Measurements from ENCODE around the gene LSM4. TPM values are rescaled to one million over a fixed set of nuclear protein-coding genes. Genes with fewer than 3 reads are reported as not detected.

The LSM4 gene
- total RNA-seq, 6 experiments from 2014 or later, result 37.6 to 139 (median 47.3) TPM

DNA sequence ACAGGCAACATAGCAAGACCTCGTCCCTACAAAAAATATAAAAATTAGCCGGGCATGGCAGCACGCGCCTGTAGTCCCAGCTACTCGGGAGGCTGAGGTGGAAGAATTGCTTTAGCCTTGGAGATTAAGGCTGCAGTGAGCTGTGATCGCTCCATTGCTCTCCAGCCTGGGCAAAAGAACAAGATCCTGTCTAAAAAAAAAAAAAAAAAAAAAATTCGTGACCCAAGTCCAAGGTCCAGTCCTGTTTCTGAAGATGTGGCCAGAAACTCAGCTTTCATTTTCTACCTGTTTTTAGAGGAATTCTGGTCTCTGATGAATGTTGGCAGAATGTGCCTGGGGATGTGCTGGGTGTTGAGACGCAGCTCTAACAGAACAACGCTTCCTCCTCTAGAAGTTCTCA lies 15.7 kb upstream of the LSM4 start:
- ATAC-seq, result peak in 2 of 4 donors; percentile 4 to 14
- peak overlapping the region in 2 of 3 donors; percentile 83 to 88 for H3K27ac ChIP-seq
- TF ChIP-seq, protein P1, sequence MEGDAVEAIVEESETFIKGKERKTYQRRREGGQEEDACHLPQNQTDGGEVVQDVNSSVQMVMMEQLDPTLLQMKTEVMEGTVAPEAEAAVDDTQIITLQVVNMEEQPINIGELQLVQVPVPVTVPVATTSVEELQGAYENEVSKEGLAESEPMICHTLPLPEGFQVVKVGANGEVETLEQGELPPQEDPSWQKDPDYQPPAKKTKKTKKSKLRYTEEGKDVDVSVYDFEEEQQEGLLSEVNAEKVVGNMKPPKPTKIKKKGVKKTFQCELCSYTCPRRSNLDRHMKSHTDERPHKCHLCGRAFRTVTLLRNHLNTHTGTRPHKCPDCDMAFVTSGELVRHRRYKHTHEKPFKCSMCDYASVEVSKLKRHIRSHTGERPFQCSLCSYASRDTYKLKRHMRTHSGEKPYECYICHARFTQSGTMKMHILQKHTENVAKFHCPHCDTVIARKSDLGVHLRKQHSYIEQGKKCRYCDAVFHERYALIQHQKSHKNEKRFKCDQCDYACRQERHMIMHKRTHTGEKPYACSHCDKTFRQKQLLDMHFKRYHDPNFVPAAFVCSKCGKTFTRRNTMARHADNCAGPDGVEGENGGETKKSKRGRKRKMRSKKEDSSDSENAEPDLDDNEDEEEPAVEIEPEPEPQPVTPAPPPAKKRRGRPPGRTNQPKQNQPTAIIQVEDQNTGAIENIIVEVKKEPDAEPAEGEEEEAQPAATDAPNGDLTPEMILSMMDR (IDR thresholded peaks at IDR 0.05), result no peak
- TF ChIP-seq POLR2A (IDR thresholded peaks at IDR 0.05), result no peak
- H3K4me1 ChIP-seq, result peaks cover 0 to 33% (median 8%) of the 10 kb centered on the region in 4 donors
- no peaks in the 10 kb centered on the region for H3K9me3 ChIP-seq
- H3K27me3 ChIP-seq, result no peaks in the 10 kb centered on the region
- intact Hi-C loops (cut with DNase I), result no loop called here
- no peak overlapping the region for H3K4me3 ChIP-seq
- no peak for DNase-seq
- H3K36me3 ChIP-seq, result peaks cover 0 to 9% (median 0%) of the 10 kb centered on the region in 4 donors
- WGBS (ENCODE audit: insufficient coverage, low coverage, low lambda C conversion rate, missing lambda C conversion rate), result 50% methylated on average over 9 of the region's 9 CpGs

DNA sequence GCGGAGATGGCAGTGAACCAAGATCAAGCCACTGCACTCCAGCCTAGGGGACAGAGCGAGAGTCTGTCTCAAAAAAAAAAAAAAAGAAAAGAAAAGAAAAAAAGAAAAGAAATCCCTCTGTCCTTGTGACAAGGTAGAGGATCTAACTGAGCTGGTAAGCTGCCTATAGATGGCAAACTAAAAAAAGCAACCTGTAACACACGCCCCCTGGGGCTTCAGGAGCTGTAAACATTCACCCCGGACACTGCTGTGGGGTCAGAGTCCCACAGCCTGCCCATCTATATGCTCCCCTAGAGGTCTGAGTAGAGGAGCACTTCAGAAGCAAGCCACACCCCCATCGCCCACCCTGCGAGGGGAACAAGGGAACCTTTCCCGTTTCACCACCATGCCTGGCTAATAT lies 13.2 kb upstream of the LSM4 start:
- no peak overlapping the region for H3K4me3 ChIP-seq
- no peak for DNase-seq
- no peak for ATAC-seq
- TF ChIP-seq POLR2A (IDR thresholded peaks at IDR 0.05), result no peak
- TF ChIP-seq, protein P1 (IDR thresholded peaks at IDR 0.05), result no peak
- H3K4me1 ChIP-seq, result peaks cover 0 to 24% (median 8%) of the 10 kb centered on the region in 4 donors
- no peaks in the 10 kb centered on the region for H3K9me3 ChIP-seq
- H3K27me3 ChIP-seq, result no peaks in the 10 kb centered on the region
- 94% methylated on average over 5 of the region's 7 CpGs for whole genome bisulfite sequencing (ENCODE audit: insufficient coverage, low coverage, low lambda C conversion rate, missing lambda C conversion rate)
- H3K27ac ChIP-seq, result no peak overlapping the region
- no peaks in the 10 kb centered on the region for H3K36me3 ChIP-seq
- intact Hi-C loops (cut with DNase I), result no loop called here

DNA sequence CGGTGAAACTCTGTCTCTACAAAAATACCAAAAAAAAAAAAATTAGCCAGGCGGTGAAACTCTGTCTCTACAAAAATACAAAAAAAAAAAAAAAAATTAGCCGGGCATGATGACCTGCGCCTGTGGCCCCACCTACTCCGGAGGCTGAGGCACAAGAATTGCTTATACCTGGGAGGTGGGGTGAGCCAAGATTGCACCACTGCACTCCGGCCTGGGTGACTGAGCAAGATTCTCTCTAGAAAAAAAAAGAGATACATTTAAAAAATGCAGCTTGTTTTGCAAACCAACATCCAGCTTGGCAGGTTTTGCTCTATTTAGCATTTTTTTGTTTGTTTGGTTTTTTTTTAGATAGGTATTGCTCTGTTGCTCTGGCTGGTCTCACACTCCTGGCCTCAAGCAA lies 10.8 kb upstream of the LSM4 start:
- no peak overlapping the region for H3K27ac ChIP-seq
- H3K27me3 ChIP-seq, result no peaks in the 10 kb centered on the region
- no peak for TF ChIP-seq POLR2A (IDR thresholded peaks at IDR 0.05)
- no peak overlapping the region for H3K4me3 ChIP-seq
- no peak for ATAC-seq
- 46% methylated on average over 6 of the region's 6 CpGs for WGBS (ENCODE audit: insufficient coverage, low coverage, low lambda C conversion rate, missing lambda C conversion rate)
- intact Hi-C loops (cut with DNase I), result no loop called here
- H3K36me3 ChIP-seq, result no peaks in the 10 kb centered on the region
- no peak for DNase-seq
- H3K9me3 ChIP-seq, result no peaks in the 10 kb centered on the region
- H3K4me1 ChIP-seq, result peaks cover 0 to 19% (median 8%) of the 10 kb centered on the region in 4 donors

DNA sequence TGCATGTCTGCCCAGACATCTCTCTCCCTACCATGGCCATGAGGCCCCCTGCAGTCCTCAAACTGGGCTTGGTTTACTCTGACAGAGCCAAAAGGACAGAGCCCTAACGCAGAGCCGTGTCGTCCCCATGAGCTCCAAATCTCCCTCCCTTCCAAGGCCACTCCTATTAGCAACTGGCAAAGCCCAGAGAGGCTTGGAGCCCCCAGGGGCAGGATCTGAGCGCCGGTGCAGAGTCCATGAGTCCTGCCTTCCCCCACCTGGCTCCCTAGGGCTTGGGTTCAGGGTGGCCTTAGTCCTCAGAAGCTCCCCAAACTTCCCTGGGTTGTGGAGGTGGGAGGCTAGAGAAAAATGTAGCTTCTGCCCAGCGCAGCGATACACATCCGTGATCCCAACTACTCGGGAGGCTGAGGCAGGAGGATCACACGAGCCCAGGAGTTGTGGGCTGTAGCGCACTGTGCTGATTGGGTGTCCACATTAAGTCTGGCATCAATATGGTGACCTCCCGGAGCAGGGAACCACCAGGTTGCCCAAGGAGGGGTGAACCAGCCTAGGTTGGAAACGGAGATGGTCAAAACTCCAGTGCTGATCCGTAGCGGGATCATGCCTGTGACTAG lies 10.1 kb upstream of the LSM4 start:
- H3K4me3 ChIP-seq, result no peak overlapping the region
- WGBS (ENCODE audit: insufficient coverage, low coverage, low lambda C conversion rate, missing lambda C conversion rate), result 96% methylated on average over 4 of the region's 15 CpGs
- no peak for TF ChIP-seq POLR2A (IDR thresholded peaks at IDR 0.05)
- TF ChIP-seq, protein P1 (IDR thresholded peaks at IDR 0.05), result no peak
- H3K36me3 ChIP-seq, result no peaks in the 10 kb centered on the region
- intact Hi-C loops (cut with DNase I), result no loop called here
- no peak overlapping the region for H3K27ac ChIP-seq
- ATAC-seq, result no peak
- DNase-seq, result no peak
- no peaks in the 10 kb centered on the region for H3K9me3 ChIP-seq
- peaks cover 0 to 14% (median 5%) of the 10 kb centered on the region in 4 donors for H3K4me1 ChIP-seq
- no peaks in the 10 kb centered on the region for H3K27me3 ChIP-seq

DNA sequence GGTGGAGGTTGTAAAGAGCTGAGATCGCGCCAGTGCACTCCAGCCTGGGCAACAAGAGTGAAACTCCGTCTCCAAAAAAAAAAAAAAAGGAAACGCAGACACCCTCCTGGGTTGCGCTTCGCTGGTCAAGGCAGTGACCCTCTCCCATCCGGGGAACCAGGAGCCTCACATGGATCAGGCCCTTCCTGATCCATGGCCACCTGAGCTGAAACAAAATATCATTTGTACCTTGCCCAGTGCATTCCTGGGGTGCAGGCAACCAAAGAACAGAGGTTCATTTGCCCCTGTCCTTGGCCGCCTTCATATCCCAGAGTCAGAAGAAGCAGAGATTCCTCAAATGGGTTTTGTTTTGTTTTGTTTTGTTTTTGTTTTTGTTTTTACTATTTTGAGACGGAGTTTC lies 8.0 kb upstream of the LSM4 start:
- no peak for TF ChIP-seq POLR2A (IDR thresholded peaks at IDR 0.05)
- TF ChIP-seq, protein P1 (IDR thresholded peaks at IDR 0.05), result no peak
- H3K4me1 ChIP-seq, result peaks cover 0 to 11% (median 4%) of the 10 kb centered on the region in 4 donors
- no peak overlapping the region for H3K4me3 ChIP-seq
- DNase-seq (no peak), ATAC-seq (no peak)
- intact Hi-C loops (cut with DNase I), result no loop called here
- no peak overlapping the region for H3K27ac ChIP-seq
- no peaks in the 10 kb centered on the region for H3K36me3 ChIP-seq
- H3K9me3 ChIP-seq, result no peaks in the 10 kb centered on the region
- H3K27me3 ChIP-seq, result no peaks in the 10 kb centered on the region
- WGBS (ENCODE audit: insufficient coverage, low coverage, low lambda C conversion rate, missing lambda C conversion rate), result 57% methylated on average over 4 of the region's 9 CpGs

All from right lobe of liver (tissue), 6 donors.